Gastrocnemius medialis (tissue), 4 donors: ENCODE data around the gene SPG11. TPM values are rescaled to one million over a fixed set of nuclear protein-coding genes. Genes with fewer than 3 reads are reported as not detected.
A peak's percentile ranks its signal among the peaks of the same experiment; 100 is the strongest.

Experiments
- ATAC-seq, 2 donors: fragments of 150-250 bp; one replicate each; pipeline ENCODE4 v1.9.1; 2016
- DNase-seq, 2 donors: peaks; one replicate each; pipeline ENCODE4 v3.0.0-alpha.2; 2019
- H3K27ac ChIP-seq, 4 donors: fragments of 200-600 bp; sonication (generic); 1 replicate in 1 of 4; 2 replicates in 3 of 4; pipeline ENCODE4 v1.5.1; 2016 to 2018; ENCODE audit warnings: mild to moderate bottlenecking in 2 of 4, moderate library complexity in 1 of 4
- H3K27me3 ChIP-seq, 3 donors: fragments of 200-600 bp; sonication (generic) in 2 of 3; 1 replicate in 1 of 3; 2 replicates in 2 of 3; pipeline versions ENCODE4 v1.5.1 to v1.6.0; 2016 to 2019; ENCODE audit warnings: mild to moderate bottlenecking in 1 of 3, moderate library complexity in 1 of 3
- H3K36me3 ChIP-seq, 2 donors: fragments of 200-600 bp; sonication (generic) in 1 of 2; one replicate each; pipeline ENCODE4 v1.5.1; 2017 to 2018
- H3K4me1 ChIP-seq, 2 donors: fragments of 200-600 bp; sonication (generic) in 1 of 2; one replicate each; pipeline ENCODE4 v1.5.1; 2016 to 2017; ENCODE audit warnings: mild to moderate bottlenecking in 2 of 2
- H3K4me3 ChIP-seq, 4 donors: fragments of 200-600 bp; sonication (generic) in 3 of 4; 1 replicate in 1 of 4; 2 replicates in 3 of 4; pipeline ENCODE4 v1.5.1; 2016 to 2019; ENCODE audit warnings: mild to moderate bottlenecking in 2 of 4
- H3K9me3 ChIP-seq, 3 donors: fragments of 200-600 bp; sonication (generic) in 2 of 3; 1 replicate in 1 of 3; 2 replicates in 2 of 3; pipeline ENCODE4 v1.5.1; 2016 to 2019
- POLR2A ChIP-seq, 2 donors: fragments of 450-650 bp; IDR thresholded peaks; one replicate each; pipeline ENCODE4 v1.6.1; 2017; ENCODE audit warnings: antibody characterized with exemption in 2 of 2, mild to moderate bottlenecking in 2 of 2, moderate library complexity in 2 of 2
- in situ Hi-C, 4 donors: fragments of 200-750 bp; cut with MboI; loops; one replicate each; pipeline versions ENCODE4 v1.15.0 to v1.8.0; 2017; ENCODE audit warnings: low sequenced_read_pairs in 4 of 4
- intact Hi-C: fragments of 100-400 bp; cut with DNase I; formaldehyde crosslinking; loops from one replicate; pipeline ENCODE4 v1.15.1; 2023; ENCODE audit warnings: low total_unique reads
- total RNA-seq, 4 donors: library from RNA; depleted of rRNA; stranded (reverse); fragments of >200 nt; gene quantifications; one replicate each; pipeline versions ENCODE4 v1.1.0 to v1.2.3, GENCODE V29; 2016
- TF ChIP-seq, protein P1 (sequence below), 5 experiments: fragments of 450-650 bp in 3 of 5; fragments of 200-600 bp in 2 of 5; sonication (generic) in 2 of 5; IDR thresholded peaks in 4 of 5; conservative IDR thresholded peaks in 1 of 5; 1 replicate in 4 of 5; 2 replicates in 1 of 5; pipeline ENCODE4 v1.5.1; 2016 to 2019; ENCODE audit warnings: antibody characterized with exemption in 5 of 5, mild to moderate bottlenecking in 3 of 5, moderate library complexity in 3 of 5

Gene SPG11
- total RNA-seq, 4 donors from 2014 or later, result 32.8 to 51.7 (median 43.2) TPM

DNA sequence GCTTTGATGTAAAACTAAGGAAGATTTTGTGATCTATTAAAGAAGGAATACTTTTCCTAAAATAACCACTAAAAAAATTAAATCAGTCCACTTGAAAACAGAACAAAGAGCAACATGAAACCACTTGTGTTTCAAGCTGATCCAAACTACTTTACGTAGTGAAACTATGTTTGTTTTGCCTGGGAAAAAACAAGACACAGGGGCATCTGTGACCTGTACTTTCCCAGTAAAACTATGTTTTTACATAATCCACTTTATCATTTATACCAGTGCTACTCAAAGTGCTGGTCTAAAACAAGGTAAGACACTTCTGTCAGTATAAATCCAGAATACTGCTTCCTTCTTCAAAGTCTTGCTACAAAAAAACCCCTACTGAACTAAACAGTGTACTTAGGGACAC lies 56.7 kb downstream of the SPG11 start:
- in situ Hi-C loops (no loop called here), intact Hi-C loops (no loop called here)
- H3K4me3 ChIP-seq, result no peak overlapping the region
- no peak overlapping the region for H3K27ac ChIP-seq
- DNase-seq, result no peak
- no peak for TF ChIP-seq POLR2A (IDR thresholded peaks at IDR 0.05)
- TF ChIP-seq, protein P1, sequence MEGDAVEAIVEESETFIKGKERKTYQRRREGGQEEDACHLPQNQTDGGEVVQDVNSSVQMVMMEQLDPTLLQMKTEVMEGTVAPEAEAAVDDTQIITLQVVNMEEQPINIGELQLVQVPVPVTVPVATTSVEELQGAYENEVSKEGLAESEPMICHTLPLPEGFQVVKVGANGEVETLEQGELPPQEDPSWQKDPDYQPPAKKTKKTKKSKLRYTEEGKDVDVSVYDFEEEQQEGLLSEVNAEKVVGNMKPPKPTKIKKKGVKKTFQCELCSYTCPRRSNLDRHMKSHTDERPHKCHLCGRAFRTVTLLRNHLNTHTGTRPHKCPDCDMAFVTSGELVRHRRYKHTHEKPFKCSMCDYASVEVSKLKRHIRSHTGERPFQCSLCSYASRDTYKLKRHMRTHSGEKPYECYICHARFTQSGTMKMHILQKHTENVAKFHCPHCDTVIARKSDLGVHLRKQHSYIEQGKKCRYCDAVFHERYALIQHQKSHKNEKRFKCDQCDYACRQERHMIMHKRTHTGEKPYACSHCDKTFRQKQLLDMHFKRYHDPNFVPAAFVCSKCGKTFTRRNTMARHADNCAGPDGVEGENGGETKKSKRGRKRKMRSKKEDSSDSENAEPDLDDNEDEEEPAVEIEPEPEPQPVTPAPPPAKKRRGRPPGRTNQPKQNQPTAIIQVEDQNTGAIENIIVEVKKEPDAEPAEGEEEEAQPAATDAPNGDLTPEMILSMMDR (IDR thresholded peaks at IDR 0.05 in 4 of 5, conservative IDR thresholded peaks at IDR 0.05 in 1 of 5), result no peak
- no peak for ATAC-seq
- H3K27me3 ChIP-seq, result no peaks in the 10 kb centered on the region
- H3K9me3 ChIP-seq, result no peaks in the 10 kb centered on the region
- H3K4me1 ChIP-seq, result peaks cover 0 to 3% of the 10 kb centered on the region in 2 donors
- H3K36me3 ChIP-seq, result peaks cover 0 to 73% of the 10 kb centered on the region in 2 donors

DNA sequence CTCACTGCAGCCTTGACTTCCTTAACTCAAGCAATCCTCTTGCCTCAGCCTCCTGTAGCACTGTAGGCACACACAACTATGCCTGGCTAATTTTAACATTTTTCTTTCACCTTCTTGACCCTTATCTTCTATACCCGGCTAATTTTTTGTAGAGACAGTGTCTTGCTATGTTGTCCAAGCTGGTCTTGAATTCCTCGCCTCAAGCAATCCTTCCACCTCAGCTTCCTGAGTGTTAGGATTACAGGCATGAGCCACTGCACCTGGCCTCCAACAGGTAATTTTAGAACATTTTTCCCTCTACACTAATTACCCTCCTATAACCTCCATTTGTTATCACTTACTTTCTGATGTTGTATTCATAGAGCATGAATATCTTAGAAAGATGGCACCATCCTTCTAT lies 60.3 kb downstream of the SPG11 start:
- TF ChIP-seq, protein P1 (IDR thresholded peaks at IDR 0.05 in 4 of 5, conservative IDR thresholded peaks at IDR 0.05 in 1 of 5), result no peak
- ATAC-seq (no peak), DNase-seq (no peak)
- intact Hi-C loops (no loop called here), in situ Hi-C loops (no loop called here)
- H3K9me3 ChIP-seq, result no peaks in the 10 kb centered on the region
- peaks cover 0 to 3% of the 10 kb centered on the region in 2 donors for H3K4me1 ChIP-seq
- no peak overlapping the region for H3K27ac ChIP-seq
- H3K36me3 ChIP-seq, result peaks cover 0 to 76% of the 10 kb centered on the region in 2 donors
- H3K27me3 ChIP-seq, result no peaks in the 10 kb centered on the region
- no peak overlapping the region for H3K4me3 ChIP-seq

DNA sequence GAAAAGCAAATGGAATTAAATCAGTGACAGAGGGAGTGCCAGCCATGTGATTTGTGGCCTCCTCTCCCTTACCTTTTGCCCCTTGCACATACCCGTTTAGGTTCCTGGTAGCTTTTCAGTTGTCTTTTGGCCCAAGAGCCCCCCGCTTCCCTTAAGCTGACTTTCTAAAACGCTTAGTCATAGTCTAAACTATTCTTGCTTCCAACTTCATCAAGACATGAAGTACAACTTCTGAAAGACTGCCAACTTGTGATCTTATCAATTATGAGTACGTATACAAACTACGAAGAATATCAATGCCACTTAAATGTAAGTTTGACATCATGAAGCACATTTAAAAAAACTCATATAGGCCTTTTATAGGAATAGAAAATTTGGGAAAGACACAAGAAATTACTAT lies 64.6 kb downstream of the SPG11 start:
- intact Hi-C loops, result no loop called here
- H3K27ac ChIP-seq, result peak overlapping the region in 1 of 4 donors; percentile 12
- no peak overlapping the region for H3K4me3 ChIP-seq
- TF ChIP-seq, protein P1 (IDR thresholded peaks at IDR 0.05 in 4 of 5, conservative IDR thresholded peaks at IDR 0.05 in 1 of 5), result no peak
- no peak for TF ChIP-seq POLR2A (IDR thresholded peaks at IDR 0.05)
- no peak for DNase-seq
- in situ Hi-C loops, result loop anchor here in 3 of 4 donors (25.0 kb wide), 1 partner anchor 138 kb away; the partner anchor contains the start of gene TRIM69 (in 3 of the 3)
- no peak for ATAC-seq
- no peaks in the 10 kb centered on the region for H3K9me3 ChIP-seq
- H3K4me1 ChIP-seq, result no peaks in the 10 kb centered on the region
- H3K36me3 ChIP-seq, result peaks cover 3 to 81% of the 10 kb centered on the region in 2 donors
- H3K27me3 ChIP-seq, result no peaks in the 10 kb centered on the region

DNA sequence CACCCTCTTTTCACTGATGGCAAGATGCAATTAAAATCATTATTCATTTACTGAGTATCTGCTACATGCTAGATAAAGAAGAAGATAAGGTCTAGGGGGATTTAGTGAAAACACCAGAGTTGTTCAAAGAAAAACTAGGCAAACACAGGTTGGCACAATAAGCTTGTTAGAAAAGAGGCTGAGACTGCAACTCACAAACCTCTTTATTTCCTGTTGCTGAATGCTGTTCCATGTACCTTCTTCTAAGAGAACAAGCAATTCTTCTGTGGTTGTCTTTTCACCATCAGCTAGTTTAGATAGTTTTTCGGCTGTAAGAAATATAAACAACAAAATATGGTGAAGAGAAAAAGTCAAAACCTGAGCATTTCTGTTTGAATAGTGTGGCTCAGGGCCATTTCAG lies 65.4 kb downstream of the SPG11 start:
- no peak for ATAC-seq
- intact Hi-C loops, result no loop called here

More for the DNA sequence above, 65.4 kb downstream of the SPG11 start:
- H3K27ac ChIP-seq, result no peak overlapping the region
- H3K27me3 ChIP-seq, result no peaks in the 10 kb centered on the region
- no peak for TF ChIP-seq POLR2A (IDR thresholded peaks at IDR 0.05)
- TF ChIP-seq, protein P1 (IDR thresholded peaks at IDR 0.05 in 4 of 5, conservative IDR thresholded peaks at IDR 0.05 in 1 of 5), result no peak
- peaks cover 3 to 82% of the 10 kb centered on the region in 2 donors for H3K36me3 ChIP-seq
- in situ Hi-C loops, result loop anchor here in 3 of 4 donors (25.0 kb wide), 1 partner anchor 139 kb away; the partner anchor contains the start of gene TRIM69 (in 3 of the 3)
- H3K4me3 ChIP-seq, result no peak overlapping the region
- H3K9me3 ChIP-seq, result no peaks in the 10 kb centered on the region
- H3K4me1 ChIP-seq, result no peaks in the 10 kb centered on the region
- DNase-seq, result no peak
